Endothelial cell of umbilical vein (primary cell): ENCODE data around the gene SLAMF8. TPM values are rescaled to one million over a fixed set of nuclear protein-coding genes. Genes with fewer than 3 reads are reported as not detected.

Experiments
- BruUV-seq: library from RNA; stranded (reverse); fragments of 400-500 nt; replicated peaks from 2 replicates; lab custom pipeline; 2021; lab: Mats Ljungman, UMichigan
- CTCF ChIA-PET: fragments of 300-600, 350-600 bp; sonication (Branson Sonifier 250); formaldehyde crosslinking; loops from one replicate; lab custom pipeline; 2021; ENCODE audit warnings: antibody characterized with exemption, inconsistent platforms; lab: Charles Lee
- POLR2A ChIA-PET: fragments of 300-600, 350-600 bp; sonication (Branson Sonifier 250); formaldehyde crosslinking; loops from one replicate; lab custom pipeline; 2021; ENCODE audit warnings: antibody characterized with exemption, inconsistent platforms; lab: Charles Lee
- DNase-seq: peaks from one replicate; pipeline ENCODE4 v3.0.0-alpha.2; 2011; ENCODE audit warnings: low read depth, low spot score
- FAIRE-seq: peaks from 2 replicates; lab custom pipeline; 2011; peaks lifted over from hg19 to GRCh38; lab: Jason Lieb, UNC
- H2AFZ ChIP-seq: 2 replicates; pipeline ENCODE4 v1.6.0; 2012; ENCODE audit warnings: low read depth, low read length, control low read depth, inconsistent platforms
- H3K27ac ChIP-seq: 2 replicates; pipeline ENCODE4 v1.5.1; 2011; ENCODE audit warnings: low read depth, mild to moderate bottlenecking, control low read depth, low read length, moderate library complexity; ENCODE audit not compliant: insufficient read depth
- H3K27me3 ChIP-seq, 2 experiments: 2 replicates each; pipeline versions ENCODE4 v1.6.0 to v1.6.1; 2011; ENCODE audit warnings: low read length in 2 of 2, mixed read lengths in 1 of 2; ENCODE audit not compliant: control insufficient read depth in 2 of 2, insufficient read depth in 2 of 2
- H3K36me3 ChIP-seq, 2 experiments: 2 replicates in 1 of 2; 3 replicates in 1 of 2; pipeline ENCODE4 v1.5.1; 2011; ENCODE audit warnings: low read length in 2 of 2, mild to moderate bottlenecking in 1 of 2, moderate library complexity in 1 of 2; ENCODE audit not compliant: control insufficient read depth in 2 of 2, insufficient read depth in 2 of 2; ENCODE audit errors: extremely low read depth in 1 of 2
- H3K4me1 ChIP-seq: 3 replicates; pipeline ENCODE4 v1.5.1; 2011; ENCODE audit warnings: mild to moderate bottlenecking, low read length; ENCODE audit not compliant: control insufficient read depth, insufficient read depth; ENCODE audit errors: extremely low read depth
- H3K4me2 ChIP-seq: 2 replicates; pipeline ENCODE4 v1.6.1; 2011; ENCODE audit warnings: low read length, control low read depth, mixed read lengths; ENCODE audit not compliant: insufficient read depth
- H3K4me3 ChIP-seq, 3 experiments: fragments of 200-600 bp in 1 of 3; sonication (generic), shearing (Covaris generic) in 1 of 3; replicated peaks in 1 of 3; 2 replicates each; pipeline ENCODE4 v1.5.1; 2011 to 2016; ENCODE audit warnings: control low read depth in 3 of 3, low read length in 3 of 3, mild to moderate bottlenecking in 2 of 3, inconsistent platforms in 1 of 3, low read depth in 1 of 3, moderate library complexity in 1 of 3; ENCODE audit not compliant: insufficient read depth in 1 of 3
- H3K79me2 ChIP-seq: 2 replicates; pipeline ENCODE4 v1.6.0; 2012; ENCODE audit warnings: low read length, inconsistent platforms; ENCODE audit not compliant: control insufficient read depth, insufficient read depth
- H3K9ac ChIP-seq: replicated peaks from 2 replicates; pipeline ENCODE3; 2011; ENCODE audit warnings: low read length, control low read depth; ENCODE audit not compliant: insufficient read depth; ENCODE audit errors: extremely low read depth
- H3K9me1 ChIP-seq: replicated peaks from 3 replicates; pipeline ENCODE4 v1.6.0; 2011; ENCODE audit warnings: mild to moderate bottlenecking, low read length; ENCODE audit not compliant: control insufficient read depth, insufficient read depth; ENCODE audit errors: extremely low read depth
- H3K9me3 ChIP-seq: replicated peaks from 2 replicates; pipeline ENCODE4 v1.5.1; 2012; ENCODE audit warnings: low read length, inconsistent platforms; ENCODE audit not compliant: control insufficient read depth, insufficient read depth
- H4K20me1 ChIP-seq: replicated peaks from 2 replicates; pipeline ENCODE3; 2011; ENCODE audit warnings: mild to moderate bottlenecking, low read length; ENCODE audit not compliant: control insufficient read depth, insufficient read depth; ENCODE audit errors: extremely low read depth
- CTCF ChIP-seq, 2 donors: IDR thresholded peaks; 1 replicate in 1 of 2; 2 replicates in 1 of 2; pipeline ENCODE4 v1.5.1; 2011; ENCODE audit warnings: low read length in 2 of 2, mild to moderate bottlenecking in 2 of 2, moderate library complexity in 2 of 2, control low read depth in 1 of 2, inconsistent platforms in 1 of 2, low read depth in 1 of 2; ENCODE audit not compliant: insufficient read depth in 1 of 2; ENCODE audit errors: extremely low read depth in 1 of 2
- EZH2 ChIP-seq: IDR thresholded peaks from 2 replicates; pipeline ENCODE4 v1.6.1; 2012; ENCODE audit warnings: borderline replicate concordance, low read depth, mild to moderate bottlenecking, moderate library complexity, low read length, inconsistent platforms; ENCODE audit not compliant: severe bottlenecking
- FOS ChIP-seq: IDR thresholded peaks from 2 replicates; pipeline ENCODE4 v1.6.1; 2011; ENCODE audit warnings: mild to moderate bottlenecking, low read length, moderate library complexity, borderline replicate concordance; ENCODE audit not compliant: insufficient read depth
- GATA2 ChIP-seq: IDR thresholded peaks from 2 replicates; pipeline ENCODE4 v1.7.0; 2011; ENCODE audit warnings: low read depth, mild to moderate bottlenecking, moderate library complexity, mixed read lengths, low read length; ENCODE audit not compliant: insufficient read length, insufficient read depth
- JUN ChIP-seq: IDR thresholded peaks from 2 replicates; pipeline ENCODE4 v1.6.1; 2011; ENCODE audit warnings: borderline replicate concordance, low read depth; ENCODE audit not compliant: insufficient read length, insufficient read depth
- MYC ChIP-seq: IDR thresholded peaks from one replicate; pipeline ENCODE4 v1.6.1; 2011; ENCODE audit warnings: mild to moderate bottlenecking, low read depth, low read length
- POLR2A ChIP-seq: IDR thresholded peaks from 2 replicates; pipeline ENCODE4 v1.6.1; 2012; ENCODE audit warnings: low read depth, mild to moderate bottlenecking, control low read depth, low read length
- POLR2AphosphoS5 ChIP-seq: IDR thresholded peaks from 2 replicates; pipeline ENCODE4 v1.6.1; 2012; ENCODE audit warnings: low read depth, mild to moderate bottlenecking, control low read depth, low read length, moderate library complexity; ENCODE audit not compliant: insufficient read depth
- dilution Hi-C: fragments of 300-500 bp; cut with MboI; formaldehyde crosslinking; loops from one replicate; pipeline ENCODE4 v1.15.0; 2019; ENCODE audit warnings: low sequenced_read_pairs; ENCODE audit not compliant: extremely low pct_ligation_motif_present
- intact Hi-C: fragments of 100-400 bp; cut with micrococcal nuclease; formaldehyde crosslinking; loops from one replicate; pipeline ENCODE4 v1.10.0; 2022
- polyA plus RNA-seq, 4 experiments: library from polyadenylated mRNA; depleted of rRNA in 3 of 4; stranded (reverse) in 3 of 4; unstranded in 1 of 4; fragments of >200 nt; gene quantifications; 2 replicates each; pipeline versions ENCODE4 v1.2.1 to v1.2.3, GENCODE V29; 2011 to 2012; ENCODE audit warnings: missing spikeins in 1 of 4
- total RNA-seq: library from RNA; stranded (reverse); gene quantifications from 2 replicates; pipeline ENCODE4 v1.2.3, GENCODE V29; 2021
- TF ChIP-seq, protein P1 (sequence below): IDR thresholded peaks from 2 replicates; pipeline ENCODE4 v1.6.1; 2011; ENCODE audit not compliant: insufficient read depth, insufficient read length

The SLAMF8 gene
- total and polyA plus RNA-seq, 2 donors (not counting 3 experiments of a cell fraction or from before 2014, with no cell fraction given): not detected

DNA sequence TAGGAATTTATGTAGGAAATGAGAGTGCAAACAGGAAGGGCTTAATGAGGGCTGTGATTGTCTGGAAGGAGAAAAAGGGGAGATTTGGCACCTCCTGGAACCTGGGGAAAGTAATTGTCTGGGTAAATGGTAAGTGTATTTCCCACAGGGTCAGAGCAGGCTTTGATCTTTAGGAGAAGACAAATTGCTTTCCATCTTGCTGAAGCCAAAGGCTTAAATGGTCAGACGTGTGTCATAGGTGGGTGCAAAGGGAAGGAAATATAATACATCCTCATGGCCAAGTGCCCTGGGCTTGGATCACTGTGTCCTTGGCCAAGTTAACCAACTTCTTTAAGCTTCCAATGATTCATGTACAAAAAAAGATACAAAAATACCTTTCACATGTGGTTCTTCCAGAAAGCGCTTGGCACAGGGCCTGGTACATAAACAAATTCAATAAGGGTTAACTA, 47.2 kb upstream of the SLAMF8 start:
- FAIRE-seq (peak; percentile 97), DNase-seq (peak; percentile 98)
- peaks cover 11% of the 10 kb centered on the region for H3K79me2 ChIP-seq
- dilution Hi-C loops (loop anchor here (25.0 kb wide), 1 partner anchor 292 kb away; no protein-coding TSS in a partner anchor), intact Hi-C loops (loop anchor here (1.0 to 5.0 kb wide), 7 partner anchors 126 to 569 kb away; no protein-coding TSS in a partner anchor)
- H3K9me3 ChIP-seq: no peaks in the 10 kb centered on the region
- CTCF ChIA-PET: interaction anchor here (0.6 to 2.9 kb wide), 8 partner anchors 11 to 582 kb away, joined by 3 to 19 read pairs (median 6); no protein-coding TSS in a partner anchor
- peaks cover 60% of the 10 kb centered on the region for H3K4me1 ChIP-seq
- no peaks in the 10 kb centered on the region for H4K20me1 ChIP-seq
- H2AFZ ChIP-seq: no peak overlapping the region
- POLR2A ChIA-PET: no interaction called here
- peak overlapping the region; percentile 68 for H3K9ac ChIP-seq
- H3K27me3 ChIP-seq: no peaks in the 10 kb centered on the region
- peaks cover 0 to 4% of the 10 kb centered on the region in 2 experiments for H3K36me3 ChIP-seq
- TF ChIP-seq POLR2AphosphoS5 (peak; percentile 94), JUN (peak; percentile 72), GATA2 (peak; percentile 95), CTCF (IDR thresholded peaks at IDR 0.05; ENCODE audit: extremely low read depth in 1 of 2, insufficient read depth in 1 of 2, low read depth in 1 of 2, low read length in 2 of 2) (no peak), MYC (no peak), EZH2 (no peak), POLR2A (peak; percentile 65), FOS (peak; percentile 93)
- TF ChIP-seq, protein P1, sequence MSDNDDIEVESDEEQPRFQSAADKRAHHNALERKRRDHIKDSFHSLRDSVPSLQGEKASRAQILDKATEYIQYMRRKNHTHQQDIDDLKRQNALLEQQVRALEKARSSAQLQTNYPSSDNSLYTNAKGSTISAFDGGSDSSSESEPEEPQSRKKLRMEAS: no peak
- BruUV-seq: no TSS peak
- no peak overlapping the region for H3K4me3 ChIP-seq
- H3K9me1 ChIP-seq: no peaks in the 10 kb centered on the region
- H3K4me2 ChIP-seq: peak overlapping the region; percentile 77
- H3K27ac ChIP-seq: peak overlapping the region; percentile 92
